IMR-90 (cell line): ENCODE data around the gene TEX35. TPM values are rescaled to one million over a fixed set of nuclear protein-coding genes. Genes with fewer than 3 reads are reported as not detected.

ENCODE experiments used
- ATAC-seq: fragments of 200-7000 bp; cut with Tn5 transposase; 2 replicates; pipeline ENCODE4 v1.9.1; 2020; ENCODE audit warnings: low read depth, mild to moderate bottlenecking, moderate library complexity
- BruUV-seq: library from RNA; stranded (reverse); fragments of 400-500 nt; replicated peaks from 2 replicates; lab custom pipeline; 2021; lab: Mats Ljungman, UMichigan
- CTCF ChIA-PET: fragments of 300-600 bp; formaldehyde crosslinking; extraction: SDS; loops from one replicate; lab custom pipeline; 2021; ENCODE audit warnings: antibody characterized with exemption; lab: Yijun Ruan, JAX
- POLR2A ChIA-PET: fragments of 300-600 bp; sonication (Branson Sonifier 250); formaldehyde crosslinking; loops from one replicate; lab custom pipeline; 2022; ENCODE audit warnings: antibody characterized with exemption; ENCODE audit not compliant: unreplicated experiment; lab: Charles Lee
- DNase-seq: peaks from one replicate; pipeline ENCODE4 v3.0.0; 2013
- H2AFZ ChIP-seq: replicated peaks from 2 replicates; pipeline ENCODE3; 2013; ENCODE audit warnings: low read length, mild to moderate bottlenecking; ENCODE audit not compliant: poor library complexity
- H2AK5ac ChIP-seq: 2 replicates; pipeline ENCODE4 v1.6.1; 2013; ENCODE audit warnings: low read depth, low read length, inconsistent platforms
- H2AK9ac ChIP-seq: replicated peaks from 2 replicates; pipeline ENCODE3; 2013; ENCODE audit warnings: mild to moderate bottlenecking, low read depth, low read length, moderate library complexity; ENCODE audit not compliant: poor library complexity
- H2BK120ac ChIP-seq: 2 replicates; pipeline ENCODE4 v1.6.1; 2013; ENCODE audit warnings: low read depth, low read length, inconsistent platforms
- H2BK15ac ChIP-seq: 3 replicates; pipeline ENCODE4 v1.6.1; 2013; ENCODE audit warnings: low read depth, low read length, inconsistent platforms
- H2BK20ac ChIP-seq: 2 replicates; pipeline ENCODE4 v1.6.1; 2013; ENCODE audit warnings: low read depth, mild to moderate bottlenecking, inconsistent platforms, low read length, moderate library complexity
- H2BK5ac ChIP-seq: 2 replicates; pipeline ENCODE4 v1.6.1; 2013; ENCODE audit warnings: mild to moderate bottlenecking, low read depth, low read length, inconsistent platforms; ENCODE audit not compliant: poor library complexity, severe bottlenecking
- H3K14ac ChIP-seq: replicated peaks from 2 replicates; pipeline ENCODE4 v1.6.1; 2013; ENCODE audit warnings: low read depth, low read length, inconsistent platforms
- H3K18ac ChIP-seq: 2 replicates; pipeline ENCODE4 v1.6.1; 2013; ENCODE audit warnings: low read depth, low read length, control low read depth
- H3K23ac ChIP-seq: 2 replicates; pipeline ENCODE4 v1.6.1; 2013; ENCODE audit warnings: low read depth, low read length, inconsistent platforms
- H3K27ac ChIP-seq: 2 replicates; pipeline ENCODE4 v1.5.1; 2013; ENCODE audit warnings: mild to moderate bottlenecking, control low read depth, low read length; ENCODE audit not compliant: insufficient read depth
- H3K27me3 ChIP-seq: 2 replicates; pipeline ENCODE4 v1.6.1; 2013; ENCODE audit warnings: low read length; ENCODE audit not compliant: control insufficient read depth, insufficient read depth
- H3K36me3 ChIP-seq: 2 replicates; pipeline ENCODE4 v1.6.1; 2013; ENCODE audit warnings: low read length, mixed read lengths; ENCODE audit not compliant: control insufficient read depth, insufficient read depth
- H3K4ac ChIP-seq: 2 replicates; pipeline ENCODE4 v1.6.1; 2013; ENCODE audit warnings: low read depth, low read length, inconsistent platforms
- H3K4me1 ChIP-seq: 2 replicates; pipeline ENCODE4 v1.6.1; 2013; ENCODE audit warnings: low read length, mixed read lengths; ENCODE audit not compliant: control insufficient read depth, insufficient read depth
- H3K4me2 ChIP-seq: 2 replicates; pipeline ENCODE4 v1.6.1; 2013; ENCODE audit warnings: low read depth, mild to moderate bottlenecking, control low read depth, low read length, moderate library complexity
- H3K4me3 ChIP-seq: 2 replicates; pipeline ENCODE4 v1.5.1; 2013; ENCODE audit warnings: low read depth, mild to moderate bottlenecking, control low read depth, low read length, moderate library complexity; ENCODE audit not compliant: insufficient read depth
- H3K56ac ChIP-seq: 2 replicates; pipeline ENCODE4 v1.6.1; 2013; ENCODE audit warnings: low read length, inconsistent platforms; ENCODE audit not compliant: insufficient read depth; ENCODE audit errors: extremely low read depth
- H3K79me1 ChIP-seq, 2 experiments: 2 replicates each; pipeline ENCODE4 v1.6.1; 2013; ENCODE audit warnings: low read length in 2 of 2, inconsistent platforms in 1 of 2, low read depth in 1 of 2
- H3K9ac ChIP-seq: 2 replicates; pipeline ENCODE4 v1.6.1; 2013; ENCODE audit warnings: low read depth, low read length, control low read depth
- H3K9me1 ChIP-seq: 2 replicates; pipeline ENCODE4 v1.6.1; 2013; ENCODE audit warnings: low read length, inconsistent platforms; ENCODE audit not compliant: insufficient read depth
- H3K9me3 ChIP-seq: 2 replicates; pipeline ENCODE4 v1.6.1; 2013; ENCODE audit warnings: low read length; ENCODE audit not compliant: control insufficient read depth, insufficient read depth
- H4K20me1 ChIP-seq: 2 replicates; pipeline ENCODE4 v1.6.1; 2013; ENCODE audit warnings: low read length, inconsistent platforms; ENCODE audit not compliant: insufficient read depth
- H4K5ac ChIP-seq: 2 replicates; pipeline ENCODE4 v1.6.1; 2013; ENCODE audit warnings: mild to moderate bottlenecking, low read depth, low read length, control low read depth
- H4K8ac ChIP-seq, 2 experiments: 2 replicates each; pipeline ENCODE4 v1.6.1; 2013; ENCODE audit warnings: low read depth in 2 of 2, low read length in 2 of 2, control low read depth in 1 of 2, inconsistent platforms in 1 of 2
- H4K91ac ChIP-seq: 2 replicates; pipeline ENCODE4 v1.6.1; 2013; ENCODE audit warnings: low read depth, low read length, inconsistent platforms; ENCODE audit not compliant: insufficient read depth
- BHLHE40 ChIP-seq: fragments of 150-350 bp; IDR thresholded peaks from 2 replicates; pipeline ENCODE4 v1.6.1; 2016; ENCODE audit warnings: mild to moderate bottlenecking, low read depth, low read length
- CEBPB ChIP-seq: IDR thresholded peaks from 2 replicates; pipeline ENCODE4 v1.6.1; 2012; ENCODE audit warnings: low read depth, low read length, improper control_type of control experiment
- CHD1 ChIP-seq: IDR thresholded peaks from 2 replicates; pipeline ENCODE4 v1.6.1; 2012; ENCODE audit warnings: low read depth, low read length, improper control_type of control experiment
- CTCF ChIP-seq: conservative IDR thresholded peaks from 2 replicates; pipeline ENCODE4 v1.5.1; 2012; ENCODE audit warnings: mild to moderate bottlenecking, low read depth, low read length, improper control_type of control experiment
- FOS ChIP-seq: fragments of 150-350 bp; IDR thresholded peaks from 2 replicates; pipeline ENCODE4 v1.6.1; 2016; ENCODE audit warnings: low read depth, low read length
- MAFK ChIP-seq: IDR thresholded peaks from 2 replicates; pipeline ENCODE4 v1.6.1; 2012; ENCODE audit warnings: low read depth, low read length, improper control_type of control experiment
- MAZ ChIP-seq: IDR thresholded peaks from 2 replicates; pipeline ENCODE4 v1.6.1; 2012; ENCODE audit warnings: low read depth, mild to moderate bottlenecking, low read length, improper control_type of control experiment, moderate library complexity, borderline replicate concordance
- MXI1 ChIP-seq: IDR thresholded peaks from 2 replicates; pipeline ENCODE4 v1.6.1; 2012; ENCODE audit warnings: low read depth, mild to moderate bottlenecking, low read length, moderate library complexity, borderline replicate concordance
- NFE2L2 ChIP-seq: fragments of 150-350 bp; IDR thresholded peaks from 2 replicates; pipeline ENCODE4 v1.6.1; 2016; ENCODE audit warnings: low read depth, mild to moderate bottlenecking, low read length
- POLR2A ChIP-seq: IDR thresholded peaks from 2 replicates; pipeline ENCODE4 v1.6.1; 2012; ENCODE audit warnings: mild to moderate bottlenecking, low read depth, low read length
- RAD21 ChIP-seq: IDR thresholded peaks from 2 replicates; pipeline ENCODE4 v1.6.1; 2012; ENCODE audit warnings: low read length, improper control_type of control experiment
- RCOR1 ChIP-seq: IDR thresholded peaks from 2 replicates; pipeline ENCODE4 v1.6.1; 2012; ENCODE audit warnings: mild to moderate bottlenecking, low read length, improper control_type of control experiment; ENCODE audit not compliant: insufficient replicate concordance
- RFX5 ChIP-seq: IDR thresholded peaks from 2 replicates; pipeline ENCODE4 v1.8.0; 2012; ENCODE audit warnings: low read depth, mild to moderate bottlenecking, low read length, moderate library complexity
- SMC3 ChIP-seq: fragments of 150-350 bp; IDR thresholded peaks from 2 replicates; pipeline ENCODE4 v1.6.1; 2016; ENCODE audit warnings: low read depth, mild to moderate bottlenecking, antibody characterized with exemption, low read length, moderate library complexity
- WGBS, 2 experiments: methylation state at CpG; one replicate each; pipeline versions ENCODE4 v1.1.5 to v1.1.7; 2013; ENCODE audit warnings: missing lambda C conversion rate in 2 of 2; ENCODE audit not compliant: insufficient read length in 1 of 2; ENCODE audit errors: extremely low coverage in 2 of 2; 5-methylcytosine and 5-hydroxymethylcytosine counted together
- dilution Hi-C: fragments of 300-500 bp; cut with HindIII; formaldehyde crosslinking; loops from one replicate; pipeline ENCODE4 v1.14.3; 2018; ENCODE audit warnings: low sequenced_read_pairs; ENCODE audit not compliant: unreplicated experiment
- in situ Hi-C: fragments of 300-500 bp; cut with MboI; formaldehyde crosslinking; loops from 3 replicates; pipeline ENCODE4 v1.14.3; 2019; ENCODE audit warnings: low sequenced_read_pairs, inconsistent platforms, mixed read lengths
- intact Hi-C: fragments of 100-400 bp; cut with micrococcal nuclease; formaldehyde crosslinking; loops from 2 replicates; pipeline ENCODE4 v1.10.0; 2022
- polyA plus RNA-seq, 3 experiments: library from polyadenylated mRNA; depleted of rRNA; stranded (reverse); fragments of >200 nt; gene quantifications; 2 replicates each; pipeline ENCODE4 v1.2.3, GENCODE V29; 2012; ENCODE audit warnings: low replicate concordance in 1 of 3
- total RNA-seq: library from RNA; depleted of rRNA; stranded (reverse); fragments of >200 nt; gene quantifications from 2 replicates; pipeline ENCODE4 v1.2.3, GENCODE V29; 2012
- TF ChIP-seq, protein P1 (sequence below): fragments of 150-350 bp; IDR thresholded peaks from 2 replicates; pipeline ENCODE4 v1.6.1; 2016; ENCODE audit warnings: low read depth, mild to moderate bottlenecking, low read length, moderate library complexity, borderline replicate concordance
- TF ChIP-seq, protein P2 (sequence below): fragments of 150-350 bp; IDR thresholded peaks from 2 replicates; pipeline ENCODE4 v1.6.1; 2017; ENCODE audit warnings: mild to moderate bottlenecking, antibody characterized with exemption, low read length, low read depth

The TEX35 gene
- total and polyA plus RNA-seq, 2 of the 4 experiments (the other 2 are of a cell fraction), result 0.05 TPM; not detected in 1

GRCh38 chr1:178564086-178564782, 51.3 kb downstream of the TEX35 start:
- Histone ChIP-seq H3K4ac (no peak overlapping the region), H3K4me1 (no peaks in the 10 kb centered on the region), H3K9ac (no peak overlapping the region), H3K14ac (no peak overlapping the region), H4K5ac (no peak overlapping the region), H4K8ac (no peak overlapping the region), H3K79me1 (no peaks in the 10 kb centered on the region; a peak in 1 of 4 replicates), H2BK15ac (no peak overlapping the region), H2BK120ac (no peak overlapping the region), H3K4me2 (no peak overlapping the region), H3K18ac (no peak overlapping the region), H4K20me1 (no peaks in the 10 kb centered on the region), H3K56ac (no peak overlapping the region), H2AK5ac (no peak overlapping the region), H4K91ac (no peak overlapping the region), H2AFZ (no peak overlapping the region), H3K27me3 (no peaks in the 10 kb centered on the region), H2BK20ac (no peak overlapping the region), H3K23ac (no peak overlapping the region), H3K27ac (no peak overlapping the region), H3K36me3 (no peaks in the 10 kb centered on the region), H2BK5ac (no peak overlapping the region), H3K9me1 (no peaks in the 10 kb centered on the region), H3K4me3 (no peak overlapping the region), H3K9me3 (no peaks in the 10 kb centered on the region), H2AK9ac (no peak overlapping the region)
- intact Hi-C loops, result no loop called here
- DNase-seq (no peak), ATAC-seq (no peak)
- ChIA-PET CTCF (no interaction called here), POLR2A (no interaction called here)
- dilution Hi-C loops, result no loop called here
- 100% methylated on average over 2 of the region's 4 CpGs; no CpG with 5 or more reads in 1 of the 2 experiments for WGBS, 2 experiments
- no TSS peak for BruUV-seq
- TF ChIP-seq MXI1, result no peak
- TF ChIP-seq CTCF, result no peak
- TF ChIP-seq CHD1, result no peak
- TF ChIP-seq, protein P1, sequence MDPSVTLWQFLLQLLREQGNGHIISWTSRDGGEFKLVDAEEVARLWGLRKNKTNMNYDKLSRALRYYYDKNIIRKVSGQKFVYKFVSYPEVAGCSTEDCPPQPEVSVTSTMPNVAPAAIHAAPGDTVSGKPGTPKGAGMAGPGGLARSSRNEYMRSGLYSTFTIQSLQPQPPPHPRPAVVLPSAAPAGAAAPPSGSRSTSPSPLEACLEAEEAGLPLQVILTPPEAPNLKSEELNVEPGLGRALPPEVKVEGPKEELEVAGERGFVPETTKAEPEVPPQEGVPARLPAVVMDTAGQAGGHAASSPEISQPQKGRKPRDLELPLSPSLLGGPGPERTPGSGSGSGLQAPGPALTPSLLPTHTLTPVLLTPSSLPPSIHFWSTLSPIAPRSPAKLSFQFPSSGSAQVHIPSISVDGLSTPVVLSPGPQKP, result no peak
- no peak for TF ChIP-seq BHLHE40
- no peak for TF ChIP-seq RAD21
- TF ChIP-seq POLR2A, result no peak
- no peak for TF ChIP-seq NFE2L2
- TF ChIP-seq RFX5, result no peak
- TF ChIP-seq, protein P2, sequence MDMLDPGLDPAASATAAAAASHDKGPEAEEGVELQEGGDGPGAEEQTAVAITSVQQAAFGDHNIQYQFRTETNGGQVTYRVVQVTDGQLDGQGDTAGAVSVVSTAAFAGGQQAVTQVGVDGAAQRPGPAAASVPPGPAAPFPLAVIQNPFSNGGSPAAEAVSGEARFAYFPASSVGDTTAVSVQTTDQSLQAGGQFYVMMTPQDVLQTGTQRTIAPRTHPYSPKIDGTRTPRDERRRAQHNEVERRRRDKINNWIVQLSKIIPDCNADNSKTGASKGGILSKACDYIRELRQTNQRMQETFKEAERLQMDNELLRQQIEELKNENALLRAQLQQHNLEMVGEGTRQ, result no peak
- no peak for TF ChIP-seq MAFK
- TF ChIP-seq SMC3, result no peak
- no peak for TF ChIP-seq FOS
- TF ChIP-seq MAZ, result no peak
- no peak for TF ChIP-seq RCOR1
- no peak for TF ChIP-seq CEBPB
- in situ Hi-C loops, result no loop called here
